ENCODE measurements around the gene IGSF6. TPM values are rescaled to one million over a fixed set of nuclear protein-coding genes. Genes with fewer than 3 reads are reported as not detected.

IGSF6 gene
- total and polyA plus RNA-seq, 9 of the 15 experiments (the other 6 are each of a cell fraction or from before 2014, with no cell fraction given) = 0.07 TPM; not detected in 8

GRCh38 chr16:21701271-21701670 is 48.9 kb upstream of the IGSF6 start:
- TF ChIP-seq KAT7 (CRISPR knock-in tag; IDR thresholded peaks at IDR 0.05; ENCODE audit: borderline replicate concordance) (no peak), PHB2 (IDR thresholded peaks at IDR 0.05; ENCODE audit: low read depth) (no peak), ARID2 (IDR thresholded peaks at IDR 0.05) (no peak), POU5F1 (IDR thresholded peaks at IDR 0.05; ENCODE audit: borderline replicate concordance, low read depth, low read length, partially characterized antibody) (no peak), BRF2 (IDR thresholded peaks at IDR 0.05; ENCODE audit: borderline replicate concordance, insufficient read depth, insufficient read length) (no peak), PRPF4 (IDR thresholded peaks at IDR 0.05; ENCODE audit: insufficient read depth, low read depth, low read length, poor library complexity, severe bottlenecking) (no peak), HDGF (IDR thresholded peaks at IDR 0.05) (no peak), MTA2 (IDR thresholded peaks at IDR 0.05; ENCODE audit: low read depth) (no peak), PML (IDR thresholded peaks at IDR 0.05; ENCODE audit: low read length) (no peak), ARID4B (CRISPR knock-in tag; IDR thresholded peaks at IDR 0.05) (no peak), ZNF3 (CRISPR knock-in tag; IDR thresholded peaks at IDR 0.05) (no peak)
- Histone ChIP-seq H3K4me1 (replicated peaks in 1 of 2; ENCODE audit: control insufficient read depth in 2 of 2, insufficient read depth in 2 of 2, low read length in 2 of 2) (no peaks in the 10 kb centered on the region), H3K27me3 (ENCODE audit: control insufficient read depth in 2 of 2, insufficient read depth in 2 of 2, low read length in 2 of 2) (peaks cover 0 to 9% of the 10 kb centered on the region in 2 experiments; a peak in 4 of 5 replicates), H3K79me2 (ENCODE audit: control insufficient read depth, insufficient read depth, low read length) (no peaks in the 10 kb centered on the region), H3K36me3 (ENCODE audit: control insufficient read depth, insufficient read depth, low read length) (no peaks in the 10 kb centered on the region), H2AFZ (ENCODE audit: low read depth, low read length) (no peak overlapping the region), H3K4me2 (ENCODE audit: insufficient read depth, low read length) (no peak overlapping the region), H3K9me3 (replicated peaks; ENCODE audit: control insufficient read depth, insufficient read depth, low read depth, low read length) (no peaks in the 10 kb centered on the region), H3K27ac (ENCODE audit: extremely low read depth, low read depth, low read length) (no peak overlapping the region), H4K20me1 (replicated peaks; ENCODE audit: control insufficient read depth, insufficient read depth, low read length) (no peaks in the 10 kb centered on the region), H3K9me1 (ENCODE audit: control insufficient read depth, insufficient read depth, low read length) (no peaks in the 10 kb centered on the region), H3K4me3 (no peak overlapping the region), H3K9ac (ENCODE audit: insufficient read depth in 1 of 2, low read depth in 2 of 2, low read length in 2 of 2) (no peak overlapping the region)
- FAIRE-seq (no peak), DNase-seq (ENCODE audit: extremely low read depth in 1 of 4, low spot score in 3 of 4) (no peak), ATAC-seq (no peak)
- intact Hi-C loops (cut with micrococcal nuclease) (no loop called here), in situ Hi-C loops (cut with MboI) (loop anchor here (25.0 kb wide), 2 partner anchors 111 to 236 kb away; no protein-coding TSS in a partner anchor)
- 5% methylated on average over 2 of the region's 2 CpGs for WGBS (ENCODE audit: insufficient coverage, low coverage, missing lambda C conversion rate)
- BruUV-seq (replicated peaks) = no TSS peak
- POLR2A ChIA-PET = no interaction called here
- CTCF ChIA-PET (ENCODE audit: low intra/inter-chr PET ratio) = no interaction called here
